BLaER1 treated with 17β-estradiol and CSF1 and Interleukin-3, amounts not matched to agents 10 nM and 100 nM (cell line): ENCODE data around the gene HOXA2.

Source experiments
- H3K27ac ChIP-seq, 11 experiments: shearing (Covaris generic); formaldehyde crosslinking; 2 replicates each; pipeline ENCODE4 v1.8.1; 2022
- H3K27me3 ChIP-seq, 11 experiments: shearing (Covaris generic); formaldehyde crosslinking; 2 replicates each; pipeline ENCODE4 v1.8.1; 2022
- H3K36me3 ChIP-seq, 11 experiments: shearing (Covaris generic); formaldehyde crosslinking; 2 replicates each; pipeline ENCODE4 v1.8.1; 2022
- H3K4me1 ChIP-seq, 10 experiments: shearing (Covaris generic); formaldehyde crosslinking; 2 replicates each; pipeline ENCODE4 v1.8.1; 2022
- H3K4me2 ChIP-seq, 11 experiments: shearing (Covaris generic); formaldehyde crosslinking; 2 replicates each; pipeline ENCODE4 v1.8.1; 2022
- H3K4me3 ChIP-seq, 10 experiments: shearing (Covaris generic); formaldehyde crosslinking; 2 replicates each; pipeline ENCODE4 v1.8.1; 2022
- H3K9ac ChIP-seq, 11 experiments: shearing (Covaris generic); formaldehyde crosslinking; 2 replicates each; pipeline ENCODE4 v1.8.1; 2022
- H3K9me3 ChIP-seq, 11 experiments: shearing (Covaris generic); formaldehyde crosslinking; replicated peaks in 1 of 11; 2 replicates each; pipeline ENCODE4 v1.8.1; 2022
- H4K20me1 ChIP-seq, 11 experiments: shearing (Covaris generic); formaldehyde crosslinking; 2 replicates each; pipeline ENCODE4 v1.8.1; 2022
- Cebpa-rat ChIP-seq, 11 experiments: shearing (Covaris generic); IDR thresholded peaks; 2 replicates each; pipeline ENCODE4 v1.8.1; 2022

HOXA2 gene

GRCh38 chr7:27111042-27111750 lies 8.7 kb upstream of the HOXA2 start:
- H3K27me3 ChIP-seq: no peaks in the 10 kb centered on the region
- TF ChIP-seq Cebpa-rat (IDR thresholded peaks at IDR 0.05): no peak
- no peak overlapping the region for H3K9ac ChIP-seq
- no peaks in the 10 kb centered on the region for H4K20me1 ChIP-seq
- H3K36me3 ChIP-seq: no peaks in the 10 kb centered on the region; a peak in 1 of 22 replicates
- H3K27ac ChIP-seq: no peak overlapping the region
- no peaks in the 10 kb centered on the region for H3K4me1 ChIP-seq
- H3K4me2 ChIP-seq: no peak overlapping the region
- H3K9me3 ChIP-seq: peaks cover 21 to 56% (median 43%) of the 10 kb centered on the region in 11 experiments; a peak in 21 of 22 replicates
- H3K4me3 ChIP-seq: no peak overlapping the region

- TF ChIP-seq Cebpa-rat (IDR thresholded peaks at IDR 0.05): no peak
- Histone ChIP-seq H4K20me1 (no peaks in the 10 kb centered on the region), H3K27ac (no peak overlapping the region), H3K4me3 (no peak overlapping the region), H3K4me2 (no peak overlapping the region), H3K36me3 (no peaks in the 10 kb centered on the region; a peak in 1 of 22 replicates), H3K4me1 (no peaks in the 10 kb centered on the region), H3K9ac (no peak overlapping the region), H3K27me3 (no peaks in the 10 kb centered on the region), H3K9me3 (peaks cover 22 to 59% (median 45%) of the 10 kb centered on the region in 11 experiments; a peak in 21 of 22 replicates)
Observed at GRCh38 chr7:27110186-27111031, 7.9 kb upstream of the HOXA2 start.

- Histone ChIP-seq H3K4me3 (no peak overlapping the region), H3K27me3 (no peaks in the 10 kb centered on the region), H3K4me2 (no peak overlapping the region), H4K20me1 (no peaks in the 10 kb centered on the region), H3K9ac (no peak overlapping the region), H3K36me3 (no peaks in the 10 kb centered on the region; a peak in 1 of 22 replicates), H3K27ac (no peak overlapping the region), H3K4me1 (no peaks in the 10 kb centered on the region), H3K9me3 (peaks cover 22 to 59% (median 45%) of the 10 kb centered on the region in 11 experiments; a peak in 21 of 22 replicates)
- no peak for TF ChIP-seq Cebpa-rat (IDR thresholded peaks at IDR 0.05)
Observed at GRCh38 chr7:27109466-27110185, 7.1 kb upstream of the HOXA2 start.

GRCh38 chr7:27108390-27109127 lies 6.1 kb upstream of the HOXA2 start:
- Histone ChIP-seq H3K9ac (no peak overlapping the region), H3K36me3 (no peaks in the 10 kb centered on the region; a peak in 1 of 22 replicates), H3K4me3 (no peak overlapping the region), H3K4me2 (no peak overlapping the region), H4K20me1 (no peaks in the 10 kb centered on the region), H3K4me1 (no peaks in the 10 kb centered on the region), H3K9me3 (peaks cover 22 to 63% (median 46%) of the 10 kb centered on the region in 11 experiments; a peak in 21 of 22 replicates), H3K27ac (no peak overlapping the region), H3K27me3 (no peaks in the 10 kb centered on the region)
- no peak for TF ChIP-seq Cebpa-rat (IDR thresholded peaks at IDR 0.05)

GRCh38 chr7:27107391-27108381 lies 5.2 kb upstream of the HOXA2 start:
- Histone ChIP-seq H3K9ac (no peak overlapping the region), H3K27ac (no peak overlapping the region), H3K36me3 (no peaks in the 10 kb centered on the region; a peak in 1 of 22 replicates), H3K4me1 (no peaks in the 10 kb centered on the region), H4K20me1 (no peaks in the 10 kb centered on the region), H3K9me3 (peaks cover 22 to 65% (median 50%) of the 10 kb centered on the region in 11 experiments; a peak in 21 of 22 replicates), H3K27me3 (no peaks in the 10 kb centered on the region), H3K4me3 (no peak overlapping the region), H3K4me2 (no peak overlapping the region)
- TF ChIP-seq Cebpa-rat (IDR thresholded peaks at IDR 0.05): no peak

GRCh38 chr7:27106901-27107240 lies 4.4 kb upstream of the HOXA2 start:
- no peak for TF ChIP-seq Cebpa-rat (IDR thresholded peaks at IDR 0.05)
- Histone ChIP-seq H3K9ac (no peak overlapping the region), H3K27ac (no peak overlapping the region), H3K4me3 (no peak overlapping the region), H3K36me3 (no peaks in the 10 kb centered on the region; a peak in 1 of 22 replicates), H4K20me1 (no peaks in the 10 kb centered on the region), H3K27me3 (no peaks in the 10 kb centered on the region), H3K4me2 (no peak overlapping the region), H3K4me1 (no peaks in the 10 kb centered on the region), H3K9me3 (peaks cover 30 to 73% (median 57%) of the 10 kb centered on the region in 11 experiments)

GRCh38 chr7:27106181-27106900 lies 3.9 kb upstream of the HOXA2 start:
- Histone ChIP-seq H3K4me1 (no peaks in the 10 kb centered on the region), H3K4me2 (no peak overlapping the region), H3K9ac (no peak overlapping the region), H3K9me3 (peaks cover 32 to 78% (median 62%) of the 10 kb centered on the region in 11 experiments), H4K20me1 (no peaks in the 10 kb centered on the region), H3K27ac (no peak overlapping the region), H3K27me3 (no peaks in the 10 kb centered on the region), H3K36me3 (no peaks in the 10 kb centered on the region; a peak in 1 of 22 replicates), H3K4me3 (no peak overlapping the region)
- TF ChIP-seq Cebpa-rat (IDR thresholded peaks at IDR 0.05): no peak
